Stimulated activated CD8-positive, alpha-beta memory T cell treated with anti-CD3 and anti-CD28 coated beads, Interleukin-7, amount 100 ng/mL, for 48 hours (primary cell): ENCODE results near the gene SH3RF3.

ENCODE experiments used
- DNase-seq, 2 donors: peaks; one replicate each; pipeline ENCODE4 v3.0.0-alpha.2; 2020; ENCODE audit warnings: low read depth in 1 of 2; ENCODE audit errors: extremely low read depth in 1 of 2

SH3RF3 gene

DNA sequence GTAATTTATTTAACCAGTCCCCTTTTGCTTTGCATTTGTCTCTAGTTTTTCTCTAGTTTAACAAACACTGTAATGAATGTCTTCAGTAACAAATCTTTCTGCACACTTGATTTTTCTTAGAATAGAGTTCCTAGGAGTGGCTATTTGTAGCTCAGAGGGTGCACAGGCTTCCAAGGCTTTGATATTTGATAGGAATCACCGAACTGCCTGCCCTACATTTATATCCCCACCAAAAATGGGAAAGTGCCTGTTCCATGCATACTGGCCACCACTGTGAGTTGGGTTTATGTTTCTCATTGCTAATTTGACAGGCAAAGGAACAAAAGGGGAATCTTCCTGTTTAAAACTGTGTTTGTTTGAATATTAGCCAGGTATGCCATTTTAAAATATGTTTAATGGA lies 238.7 kb downstream of the SH3RF3 start:
- no peak for DNase-seq

DNA sequence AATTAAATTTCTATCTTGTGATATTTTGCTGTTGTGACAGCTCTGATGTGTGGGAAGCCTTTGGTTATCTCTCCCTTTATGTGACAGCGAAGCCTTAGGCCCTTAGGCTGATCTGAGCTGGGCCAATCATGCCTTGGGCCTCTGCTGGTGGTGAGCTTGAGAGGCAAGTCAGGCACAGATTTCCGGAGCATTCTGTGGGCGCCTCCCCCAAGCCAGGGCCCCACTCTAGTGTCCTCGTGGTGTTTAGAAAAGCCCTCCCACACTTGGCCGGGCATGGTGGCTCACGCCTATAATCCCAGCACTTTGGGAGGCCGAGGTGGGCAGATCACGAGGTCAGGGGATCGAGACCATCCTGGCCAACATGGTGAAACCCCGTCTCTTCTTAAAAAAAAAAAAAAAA lies 239.8 kb downstream of the SH3RF3 start:
- no peak for DNase-seq

DNA sequence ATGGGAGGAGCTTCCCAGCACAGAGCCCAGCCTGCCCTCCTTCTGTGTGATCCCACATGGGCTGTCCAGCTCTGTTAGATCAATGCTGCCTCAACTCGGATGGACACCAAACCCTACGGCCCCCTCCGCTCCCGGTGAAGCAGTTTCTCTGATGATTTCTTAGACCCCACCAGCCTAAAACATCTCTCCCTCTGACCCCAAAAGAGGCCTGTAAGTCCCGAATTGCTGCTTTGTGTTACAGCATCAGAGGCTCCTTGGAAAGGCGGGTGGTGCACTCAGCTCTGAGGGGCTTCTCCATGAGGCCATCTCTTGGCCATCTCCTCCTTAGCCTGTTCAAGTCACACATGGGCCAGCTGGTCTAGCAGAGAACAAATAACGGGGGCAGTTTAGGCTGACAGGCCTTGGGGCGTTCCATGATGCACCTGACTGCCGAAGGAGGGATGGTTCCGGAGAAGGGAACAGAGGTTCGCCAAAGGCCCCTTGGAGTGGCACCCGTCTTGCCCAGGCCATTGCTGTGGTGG lies 240.7 kb downstream of the SH3RF3 start:
- no peak for DNase-seq

- no peak for DNase-seq
Observed at GRCh38 chr2:109370399-109371035, 241.5 kb downstream of the SH3RF3 start.

GRCh38 chr2:109371481-109372170 lies 242.6 kb downstream of the SH3RF3 start:
- DNase-seq = no peak

DNA sequence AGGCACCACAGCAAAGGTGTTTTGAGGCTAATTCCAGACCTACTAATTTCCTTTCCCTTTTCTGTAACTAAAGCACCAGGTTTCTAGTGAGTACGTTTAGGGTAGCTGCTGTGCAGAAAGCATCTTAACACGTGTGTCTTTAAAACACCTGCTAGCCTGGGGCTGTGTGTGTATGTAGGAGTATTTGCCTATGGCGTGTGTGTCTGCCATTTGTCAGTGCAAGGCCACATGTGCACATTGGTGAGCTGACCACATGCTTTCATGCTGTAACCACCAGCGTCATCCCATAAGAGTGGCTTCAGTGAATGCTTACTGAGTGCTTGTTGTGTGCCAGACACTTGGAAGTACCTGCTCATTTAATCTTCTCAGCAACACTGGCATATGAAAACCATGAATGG lies 243.2 kb downstream of the SH3RF3 start:
- no peak for DNase-seq

GRCh38 chr2:109372614-109373013 lies 243.6 kb downstream of the SH3RF3 start:
- DNase-seq = no peak

GRCh38 chr2:109373791-109374547 lies 245.0 kb downstream of the SH3RF3 start:
- no peak for DNase-seq

GRCh38 chr2:109374548-109375130 lies 245.6 kb downstream of the SH3RF3 start:
- DNase-seq = no peak

DNA sequence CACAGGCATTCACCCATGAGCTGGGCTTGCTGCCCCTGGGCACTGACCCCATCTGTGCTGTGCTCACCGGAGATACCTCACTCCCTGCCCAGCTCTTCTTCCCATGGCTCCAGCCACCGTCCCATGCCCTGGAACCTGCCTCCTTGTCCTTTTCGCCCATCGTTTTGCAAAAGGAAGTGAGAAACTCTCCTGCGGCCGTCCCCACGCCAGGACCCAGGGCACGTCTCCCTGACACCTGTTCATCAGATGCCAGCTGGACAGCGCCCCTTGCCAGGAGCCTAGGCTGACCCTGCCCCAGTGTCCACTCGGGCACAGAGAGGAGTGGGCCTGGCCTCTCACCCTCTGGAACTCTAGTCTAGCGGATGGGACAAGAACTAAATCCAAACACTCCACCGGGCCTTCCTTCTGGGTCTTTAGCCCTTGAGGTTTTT lies 246.1 kb downstream of the SH3RF3 start:
- no peak for DNase-seq

GRCh38 chr2:109375656-109376055 lies 246.7 kb downstream of the SH3RF3 start:
- DNase-seq = no peak

DNA sequence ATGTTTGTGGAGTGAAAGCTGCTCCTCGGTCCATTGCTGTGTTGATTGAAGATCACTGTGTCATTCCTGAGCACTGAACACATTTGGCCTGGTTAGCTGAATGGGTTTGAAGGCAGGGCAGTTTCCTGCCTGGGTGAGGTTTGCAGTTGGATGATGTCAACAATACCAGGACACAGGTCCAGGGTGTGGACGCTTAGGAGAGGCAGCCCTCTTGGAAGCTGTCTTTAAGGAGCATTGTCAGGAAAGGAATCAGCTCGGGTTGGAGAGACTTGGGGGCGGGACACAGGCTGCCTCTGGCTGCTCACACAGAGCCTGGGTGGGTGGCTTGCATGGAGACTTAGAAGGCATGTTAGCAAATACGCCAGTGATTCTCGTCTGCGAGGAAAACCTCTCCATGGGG lies 247.1 kb downstream of the SH3RF3 start:
- no peak for DNase-seq

- no peak for DNase-seq
Observed at GRCh38 chr2:109376796-109377495, 247.9 kb downstream of the SH3RF3 start.

DNA sequence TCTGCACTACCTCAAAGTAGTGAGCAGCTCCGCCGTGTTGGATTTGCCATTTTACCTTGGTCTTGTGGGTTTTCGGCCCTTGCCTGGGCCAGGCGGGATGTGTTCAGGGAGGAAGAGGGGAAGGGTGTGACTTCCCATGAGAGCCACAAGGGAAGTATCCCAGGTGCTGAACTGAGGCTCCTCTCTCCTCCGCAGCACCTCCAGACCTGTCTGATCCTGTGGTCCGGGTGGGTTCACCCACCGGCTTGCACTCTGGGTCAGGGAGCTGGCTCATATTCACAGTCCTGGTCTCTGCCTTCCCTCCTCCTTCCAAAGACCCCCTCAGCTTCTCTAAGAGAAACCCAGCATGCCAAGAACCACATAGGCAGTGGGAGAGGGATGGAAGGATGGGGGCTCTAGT lies 249.0 kb downstream of the SH3RF3 start:
- no peak for DNase-seq

DNA sequence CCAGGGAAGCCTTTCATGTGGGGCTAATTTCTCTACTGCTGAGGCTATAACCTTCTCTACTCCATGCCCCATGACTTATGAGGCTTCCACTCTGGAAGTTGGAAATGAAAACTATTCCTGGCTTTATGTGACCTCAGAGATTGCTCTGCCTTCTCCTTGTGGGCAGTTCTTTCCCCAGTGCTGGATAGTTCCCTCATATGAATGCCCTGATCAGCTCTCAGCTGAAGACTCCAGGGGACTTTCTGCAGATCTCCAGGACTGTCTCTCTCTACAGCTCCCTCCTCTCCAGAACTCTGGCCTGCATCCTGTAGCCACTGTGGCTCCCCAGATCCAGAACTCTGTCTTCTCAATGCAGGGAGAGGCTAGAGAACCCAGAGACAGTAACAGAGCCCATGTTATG lies 249.7 kb downstream of the SH3RF3 start:
- DNase-seq = no peak

- no peak for DNase-seq
Observed at GRCh38 chr2:109379507-109379906, 250.5 kb downstream of the SH3RF3 start.

GRCh38 chr2:109380502-109381326 lies 251.7 kb downstream of the SH3RF3 start:
- DNase-seq = no peak

- DNase-seq = no peak
Observed at GRCh38 chr2:109381327-109381820, 252.4 kb downstream of the SH3RF3 start.

- DNase-seq = no peak
Observed at GRCh38 chr2:109382226-109382895, 253.4 kb downstream of the SH3RF3 start.
